ENCODE results near the gene LIFR. TPM values are rescaled to one million over a fixed set of nuclear protein-coding genes. Genes with fewer than 3 reads are reported as not detected.
A peak's percentile ranks its signal among the peaks of the same experiment; 100 is the strongest.

LIFR gene
- total and polyA plus RNA-seq, 2 donors (not counting 1 experiment from before 2014, with no cell fraction given) = 43.6 to 65.1 TPM

- Histone ChIP-seq H3K4me1 (ENCODE audit: control insufficient read depth, extremely low read depth, insufficient read depth, low read length) (peaks cover 3% of the 10 kb centered on the region), H3K4me2 (ENCODE audit: extremely low read depth, insufficient read depth, low read length) (no peak overlapping the region), H2AFZ (ENCODE audit: low read length) (no peak overlapping the region), H3K27ac (ENCODE audit: insufficient read depth, low read length) (no peak overlapping the region), H4K20me1 (ENCODE audit: control insufficient read depth, extremely low read depth, insufficient read depth, low read length) (no peaks in the 10 kb centered on the region), H3K9me3 (ENCODE audit: control insufficient read depth, insufficient read depth, low read depth, low read length) (no peaks in the 10 kb centered on the region), H3K27me3 (ENCODE audit: control insufficient read depth, insufficient read depth, low read length) (no peaks in the 10 kb centered on the region), H3K36me3 (ENCODE audit: control insufficient read depth, insufficient read depth, low read length) (no peaks in the 10 kb centered on the region), H3K4me3 (replicated peaks in 1 of 4; ENCODE audit: control extremely low read depth in 1 of 4, insufficient read depth in 1 of 4, low read depth in 3 of 4, low read length in 4 of 4) (no peak overlapping the region), H3K9ac (ENCODE audit: insufficient read depth, low read length) (no peak overlapping the region), H3K79me2 (ENCODE audit: control insufficient read depth, insufficient read depth, low read length) (no peaks in the 10 kb centered on the region)
- TF ChIP-seq EZH2 (IDR thresholded peaks at IDR 0.05; ENCODE audit: low read length, missing control alignments) (no peak), CTCF (conservative IDR thresholded peaks at IDR 0.05 in 1 of 2, IDR thresholded peaks at IDR 0.05 in 1 of 2; ENCODE audit: low read depth in 1 of 2, low read length in 2 of 2) (peak; percentile 96 to 99)
- peak; percentile 85 to 94 for DNase-seq (ENCODE audit: low read depth in 2 of 2)
These were observed 114.8 kb downstream of the LIFR start for GRCh38 chr5:38441453-38442246.

- H3K27ac ChIP-seq (ENCODE audit: insufficient read depth, low read length) = no peak overlapping the region
- no peaks in the 10 kb centered on the region for H3K9me3 ChIP-seq (ENCODE audit: control insufficient read depth, insufficient read depth, low read depth, low read length)
- DNase-seq (ENCODE audit: low read depth in 2 of 2) = no peak
- no peaks in the 10 kb centered on the region for H3K36me3 ChIP-seq (ENCODE audit: control insufficient read depth, insufficient read depth, low read length)
- H3K4me2 ChIP-seq (ENCODE audit: extremely low read depth, insufficient read depth, low read length) = no peak overlapping the region
- no peak overlapping the region for H2AFZ ChIP-seq (ENCODE audit: low read length)
- no peaks in the 10 kb centered on the region for H4K20me1 ChIP-seq (ENCODE audit: control insufficient read depth, extremely low read depth, insufficient read depth, low read length)
- no peak overlapping the region for H3K4me3 ChIP-seq (replicated peaks in 1 of 4; ENCODE audit: control extremely low read depth in 1 of 4, insufficient read depth in 1 of 4, low read depth in 3 of 4, low read length in 4 of 4)
- H3K4me1 ChIP-seq (ENCODE audit: control insufficient read depth, extremely low read depth, insufficient read depth, low read length) = peaks cover 21% of the 10 kb centered on the region
- H3K27me3 ChIP-seq (ENCODE audit: control insufficient read depth, insufficient read depth, low read length) = no peaks in the 10 kb centered on the region
- no peak overlapping the region for H3K9ac ChIP-seq (ENCODE audit: insufficient read depth, low read length)
- TF ChIP-seq EZH2 (IDR thresholded peaks at IDR 0.05; ENCODE audit: low read length, missing control alignments) (no peak), CTCF (conservative IDR thresholded peaks at IDR 0.05 in 1 of 2, IDR thresholded peaks at IDR 0.05 in 1 of 2; ENCODE audit: low read depth in 1 of 2, low read length in 2 of 2) (no peak)
- H3K79me2 ChIP-seq (ENCODE audit: control insufficient read depth, insufficient read depth, low read length) = no peaks in the 10 kb centered on the region
These were observed 117.7 kb downstream of the LIFR start for GRCh38 chr5:38438757-38439156.

DNA sequence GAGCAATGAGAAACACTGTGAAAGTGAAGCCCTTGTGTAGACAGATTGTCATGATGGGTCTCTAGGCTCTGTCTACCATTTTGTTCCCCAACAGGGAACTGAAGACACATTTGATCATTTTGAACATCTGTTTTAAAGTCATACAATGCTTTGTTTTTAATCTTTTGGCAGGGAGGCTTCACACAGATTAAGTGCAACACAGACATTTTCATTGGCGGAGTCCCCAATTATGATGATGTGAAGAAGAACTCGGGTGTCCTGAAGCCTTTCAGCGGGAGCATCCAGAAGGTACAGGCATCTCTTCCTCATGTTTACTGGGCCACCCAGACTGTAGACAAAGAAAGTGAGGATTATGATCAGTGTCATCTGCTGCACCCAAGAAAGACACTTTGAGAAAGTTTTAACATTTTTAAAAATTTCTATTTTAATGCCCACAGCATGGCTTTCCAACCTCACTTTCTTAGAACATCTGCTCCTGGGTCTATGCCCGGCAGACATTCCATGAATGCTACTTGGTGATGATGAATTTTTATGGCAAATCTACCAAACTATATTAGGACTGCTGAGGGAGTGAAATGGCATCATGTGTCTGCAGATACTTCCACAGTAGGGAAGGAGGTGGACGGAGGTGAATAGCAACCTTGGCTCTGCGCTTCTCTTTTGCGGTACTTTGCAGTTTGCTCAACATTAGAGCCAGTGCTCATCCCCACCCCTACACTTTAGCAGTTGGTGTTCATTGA lies 121.3 kb downstream of the LIFR start:
- H3K27me3 ChIP-seq (ENCODE audit: control insufficient read depth, insufficient read depth, low read length) = no peaks in the 10 kb centered on the region
- TF ChIP-seq CTCF (conservative IDR thresholded peaks at IDR 0.05 in 1 of 2, IDR thresholded peaks at IDR 0.05 in 1 of 2; ENCODE audit: low read depth in 1 of 2, low read length in 2 of 2) = no peak
- TF ChIP-seq EZH2 (IDR thresholded peaks at IDR 0.05; ENCODE audit: low read length, missing control alignments) = no peak
- H3K9ac ChIP-seq (ENCODE audit: insufficient read depth, low read length) = no peak overlapping the region
- H3K27ac ChIP-seq (ENCODE audit: insufficient read depth, low read length) = no peak overlapping the region
- peak; percentile 55 to 69 for DNase-seq (ENCODE audit: low read depth in 2 of 2)
- H3K4me3 ChIP-seq (replicated peaks in 1 of 4; ENCODE audit: control extremely low read depth in 1 of 4, insufficient read depth in 1 of 4, low read depth in 3 of 4, low read length in 4 of 4) = no peak overlapping the region
- no peaks in the 10 kb centered on the region for H3K9me3 ChIP-seq (ENCODE audit: control insufficient read depth, insufficient read depth, low read depth, low read length)
- no peaks in the 10 kb centered on the region for H3K79me2 ChIP-seq (ENCODE audit: control insufficient read depth, insufficient read depth, low read length)
- H3K36me3 ChIP-seq (ENCODE audit: control insufficient read depth, insufficient read depth, low read length) = no peaks in the 10 kb centered on the region
- no peak overlapping the region for H3K4me2 ChIP-seq (ENCODE audit: extremely low read depth, insufficient read depth, low read length)
- H4K20me1 ChIP-seq (ENCODE audit: control insufficient read depth, extremely low read depth, insufficient read depth, low read length) = no peaks in the 10 kb centered on the region
- H3K4me1 ChIP-seq (ENCODE audit: control insufficient read depth, extremely low read depth, insufficient read depth, low read length) = peaks cover 31% of the 10 kb centered on the region
- no peak overlapping the region for H2AFZ ChIP-seq (ENCODE audit: low read length)
